Effector memory CD4-positive, alpha-beta T cell (primary cell): ENCODE data around the gene MOV10L1.

Source experiments
- DNase-seq, 3 donors: peaks; one replicate each; pipeline ENCODE4 v3.0.0-alpha.2; 2020
- H3K27ac ChIP-seq: 2 replicates; pipeline ENCODE4 v1.7.0; 2013; ENCODE audit warnings: mild to moderate bottlenecking, low read length, moderate library complexity; ENCODE audit not compliant: insufficient read depth, poor library complexity, severe bottlenecking
- H3K27me3 ChIP-seq: replicated peaks from 2 replicates; pipeline ENCODE4 v1.7.0; 2013; ENCODE audit warnings: mild to moderate bottlenecking, low read length; ENCODE audit not compliant: insufficient read depth, control insufficient read depth, poor library complexity, severe bottlenecking
- H3K36me3 ChIP-seq: 2 replicates; pipeline ENCODE4 v1.7.0; 2013; ENCODE audit warnings: mild to moderate bottlenecking, low read length, moderate library complexity; ENCODE audit not compliant: control insufficient read depth, insufficient read depth
- H3K4me1 ChIP-seq: 2 replicates; pipeline ENCODE4 v1.7.0; 2013; ENCODE audit warnings: low read length, mild to moderate bottlenecking; ENCODE audit not compliant: control insufficient read depth, insufficient read depth, poor library complexity, severe bottlenecking
- H3K4me3 ChIP-seq: 2 replicates; pipeline ENCODE4 v1.7.0; 2013; ENCODE audit warnings: low read length, low read depth, mild to moderate bottlenecking; ENCODE audit not compliant: insufficient read depth, poor library complexity, severe bottlenecking
- H3K9me3 ChIP-seq: 2 replicates; pipeline ENCODE4 v1.7.0; 2013; ENCODE audit warnings: mild to moderate bottlenecking, low read length, moderate library complexity; ENCODE audit not compliant: control insufficient read depth

Gene MOV10L1

DNA sequence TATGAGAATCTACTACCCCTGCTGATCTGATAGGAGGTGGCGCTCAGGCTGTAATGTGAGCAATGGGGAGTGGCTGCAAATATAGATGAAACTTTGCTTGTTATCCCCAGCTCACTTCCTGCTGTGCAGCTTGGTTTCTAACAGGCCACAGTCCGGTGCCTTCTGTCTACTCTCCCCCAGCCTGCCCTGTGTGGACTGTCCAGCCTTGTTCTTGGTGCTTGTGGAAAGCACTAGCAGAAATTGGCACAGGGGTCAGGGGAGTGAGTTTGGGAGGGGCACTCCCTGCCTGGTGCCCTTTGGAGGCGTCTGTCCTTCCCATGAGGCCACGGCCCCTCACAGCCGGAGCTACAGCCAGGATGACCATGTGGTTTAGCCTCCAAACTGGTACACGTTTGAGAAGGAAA lies 14.3 kb downstream of the MOV10L1 start:
- H3K4me1 ChIP-seq: no peaks in the 10 kb centered on the region
- no peaks in the 10 kb centered on the region for H3K9me3 ChIP-seq
- H3K27ac ChIP-seq: no peak overlapping the region
- no peak overlapping the region for H3K4me3 ChIP-seq
- peaks cover 3% of the 10 kb centered on the region for H3K27me3 ChIP-seq
- DNase-seq: no peak
- H3K36me3 ChIP-seq: no peaks in the 10 kb centered on the region

DNA sequence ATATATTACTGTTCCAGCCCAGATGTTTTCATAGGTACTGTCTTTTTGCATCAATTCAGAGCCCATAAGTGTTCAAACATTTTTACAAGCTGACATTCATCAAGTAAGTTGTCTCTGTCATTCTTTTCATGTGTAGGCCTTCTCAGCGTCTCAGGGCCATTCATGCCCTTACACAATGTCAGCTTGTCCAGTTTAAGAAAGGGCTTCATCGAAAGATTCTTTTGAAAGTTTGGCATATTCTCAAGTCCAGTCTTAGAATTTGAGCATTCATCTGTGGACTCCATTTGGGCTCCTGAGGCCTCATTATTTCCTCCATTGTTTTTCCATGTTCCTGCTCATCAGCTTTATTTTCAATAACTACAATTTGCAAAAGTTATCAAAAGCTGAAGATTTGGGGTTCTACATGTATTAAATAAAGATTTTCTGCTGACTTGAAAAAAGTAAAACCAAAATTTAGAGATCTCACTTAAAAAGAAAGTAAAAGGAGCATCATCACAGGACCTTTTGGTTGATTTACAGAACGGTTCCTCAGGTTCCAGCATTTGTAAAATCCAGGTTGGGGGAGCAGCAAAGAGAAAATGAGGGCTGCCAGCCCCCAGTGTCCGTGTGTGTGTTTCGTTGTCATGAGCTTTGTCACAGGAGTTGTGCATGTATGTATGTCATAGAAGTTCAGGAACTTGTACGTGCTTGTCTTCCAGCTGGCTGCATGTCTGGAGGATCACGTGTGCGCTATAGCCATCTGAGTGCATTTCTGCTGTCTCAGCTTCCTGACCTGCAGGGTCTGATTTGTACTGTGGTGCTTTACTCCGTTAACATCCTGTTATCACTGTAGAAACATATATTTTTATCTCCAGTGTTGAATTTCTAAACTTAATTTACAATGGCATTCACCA lies 15.6 kb downstream of the MOV10L1 start:
- H3K27ac ChIP-seq: no peak overlapping the region
- no peaks in the 10 kb centered on the region for H3K4me1 ChIP-seq
- H3K9me3 ChIP-seq: no peaks in the 10 kb centered on the region
- DNase-seq: no peak
- H3K27me3 ChIP-seq: peaks cover 3% of the 10 kb centered on the region
- H3K4me3 ChIP-seq: peak overlapping the region; percentile 14
- no peaks in the 10 kb centered on the region for H3K36me3 ChIP-seq

DNA sequence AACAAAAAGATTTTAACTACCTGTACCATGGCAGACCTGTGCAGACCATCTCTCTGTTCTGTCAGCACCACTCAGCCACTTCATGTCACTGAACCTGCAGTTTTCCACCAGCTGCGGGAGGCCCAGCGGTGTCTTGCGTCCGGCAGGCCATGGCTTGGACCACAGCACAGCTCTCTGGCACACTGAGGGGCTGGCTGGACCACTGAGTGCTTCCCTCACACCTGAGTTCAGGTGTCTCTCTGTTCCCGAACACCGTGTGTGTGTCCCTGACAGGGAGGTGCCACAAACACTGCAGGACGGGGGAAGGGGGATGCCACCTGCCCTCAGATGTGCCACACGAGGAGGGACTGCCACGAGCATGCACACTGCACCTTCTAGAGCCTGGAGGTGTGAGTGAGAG lies 17.7 kb downstream of the MOV10L1 start:
- Histone ChIP-seq H3K9me3 (no peaks in the 10 kb centered on the region), H3K4me1 (no peaks in the 10 kb centered on the region), H3K27ac (no peak overlapping the region), H3K36me3 (no peaks in the 10 kb centered on the region), H3K4me3 (no peak overlapping the region), H3K27me3 (no peaks in the 10 kb centered on the region)
- DNase-seq: no peak

DNA sequence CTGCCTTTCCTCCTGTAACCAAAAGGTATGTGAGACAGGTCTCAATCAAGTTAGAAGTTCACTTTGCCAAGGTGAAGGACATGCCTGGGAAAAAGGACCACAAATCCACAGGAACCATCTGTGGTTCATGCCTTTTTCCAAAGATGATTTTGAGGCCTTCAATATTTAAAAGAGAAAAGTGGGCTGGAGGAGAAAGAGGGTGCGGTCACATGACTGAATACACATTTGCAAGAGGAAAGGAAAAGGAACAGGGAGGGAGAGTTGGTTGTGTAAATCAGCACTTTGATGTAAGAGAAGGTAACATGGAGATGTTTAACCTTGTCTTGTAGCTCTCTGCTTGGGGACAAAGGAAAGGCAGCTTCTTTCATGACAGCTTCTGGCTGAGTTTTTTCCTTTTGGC lies 21.2 kb downstream of the MOV10L1 start:
- no peak overlapping the region for H3K4me3 ChIP-seq
- no peaks in the 10 kb centered on the region for H3K36me3 ChIP-seq
- no peaks in the 10 kb centered on the region for H3K27me3 ChIP-seq
- no peak overlapping the region for H3K27ac ChIP-seq
- H3K4me1 ChIP-seq: no peaks in the 10 kb centered on the region
- no peaks in the 10 kb centered on the region for H3K9me3 ChIP-seq
- DNase-seq: no peak

DNA sequence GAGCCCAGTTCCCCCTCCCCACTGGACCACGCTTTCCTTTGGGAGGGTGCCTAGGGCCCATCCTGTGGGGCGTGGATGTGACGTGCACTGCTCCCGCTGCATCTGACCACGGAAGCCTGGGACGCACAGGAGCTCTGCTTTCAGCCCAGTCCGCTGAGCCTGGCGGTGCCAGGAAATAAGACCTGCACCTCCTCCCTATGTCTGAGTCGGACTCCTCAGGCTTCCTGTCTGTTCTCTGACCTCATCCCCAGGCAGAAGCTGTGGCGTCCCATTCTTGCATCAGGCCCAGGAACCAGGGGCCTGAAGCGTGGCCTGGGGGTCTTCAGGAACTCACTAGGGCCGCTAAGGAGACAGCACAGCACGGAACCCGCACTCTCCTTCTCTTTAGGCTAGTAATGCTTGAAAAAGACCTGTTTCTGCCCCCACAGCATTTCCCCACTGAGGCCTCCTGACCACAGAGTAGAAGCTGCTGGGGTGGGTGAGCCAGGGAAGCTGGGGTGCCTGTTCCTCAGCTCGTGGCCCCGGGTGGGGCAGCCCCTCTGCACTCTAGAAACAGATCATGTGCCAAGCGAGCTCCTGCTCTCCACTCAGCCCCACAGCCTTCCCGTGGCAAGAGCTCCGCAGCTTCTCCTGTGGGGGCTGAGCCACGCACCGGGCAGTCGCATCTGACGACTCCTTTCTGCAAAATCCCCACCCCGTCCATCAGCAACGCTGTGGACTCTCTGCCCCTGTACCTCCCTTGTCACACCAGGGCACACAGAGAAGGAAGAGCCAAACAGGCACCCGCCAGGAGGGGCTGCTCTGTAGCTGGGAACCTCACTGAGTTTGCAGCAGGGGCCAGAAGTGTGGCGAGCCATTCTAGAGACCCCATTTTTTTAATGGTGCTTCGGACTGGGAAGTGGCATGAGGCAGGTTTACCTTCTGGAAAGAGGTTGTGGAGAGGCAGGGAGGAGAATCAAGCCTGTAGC lies 22.6 kb downstream of the MOV10L1 start:
- Histone ChIP-seq H3K27me3 (no peaks in the 10 kb centered on the region), H3K4me3 (no peak overlapping the region), H3K27ac (no peak overlapping the region), H3K4me1 (no peaks in the 10 kb centered on the region), H3K9me3 (no peaks in the 10 kb centered on the region), H3K36me3 (no peaks in the 10 kb centered on the region)
- DNase-seq: no peak

DNA sequence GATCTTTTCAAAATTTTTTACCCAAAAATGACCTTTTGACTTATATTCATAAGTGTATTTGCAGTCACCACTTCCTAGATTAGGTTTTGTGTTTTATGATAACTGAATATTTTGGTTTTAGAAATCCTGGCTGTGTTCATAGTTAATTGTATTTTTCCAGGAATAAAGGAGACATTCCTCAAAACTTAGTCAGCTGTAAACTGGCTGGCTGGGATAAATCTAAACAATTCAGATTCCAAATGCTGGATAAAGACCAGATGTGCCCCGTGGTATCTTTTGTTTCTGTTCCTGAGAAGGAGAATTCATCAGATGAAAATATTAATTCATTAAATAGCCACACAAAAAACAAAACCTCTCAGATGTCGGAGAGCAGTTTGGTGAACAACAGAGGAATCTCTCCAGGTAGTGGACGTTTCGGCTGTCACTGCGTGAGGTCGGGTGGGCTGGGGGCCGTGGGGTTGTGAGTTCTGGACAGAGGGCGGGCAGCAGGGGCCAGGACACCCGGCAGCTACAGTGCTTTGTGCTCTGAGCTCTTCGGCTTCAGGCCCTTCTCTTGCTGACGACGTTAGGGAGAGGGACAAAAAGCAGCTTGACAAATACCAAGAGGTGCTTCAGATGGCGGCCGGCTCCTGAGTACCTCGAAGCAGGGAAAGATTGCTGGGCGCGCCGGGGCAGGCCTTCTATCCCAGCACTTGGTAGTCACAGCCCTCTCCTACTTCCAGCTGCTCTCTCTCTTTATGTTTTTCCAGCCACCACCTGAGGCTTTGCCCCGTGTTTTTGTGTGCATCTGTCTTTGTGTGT lies 24.6 kb downstream of the MOV10L1 start:
- Histone ChIP-seq H3K4me3 (no peak overlapping the region), H3K9me3 (no peaks in the 10 kb centered on the region), H3K27ac (no peak overlapping the region), H3K36me3 (no peaks in the 10 kb centered on the region), H3K4me1 (no peaks in the 10 kb centered on the region), H3K27me3 (no peaks in the 10 kb centered on the region)
- no peak for DNase-seq

DNA sequence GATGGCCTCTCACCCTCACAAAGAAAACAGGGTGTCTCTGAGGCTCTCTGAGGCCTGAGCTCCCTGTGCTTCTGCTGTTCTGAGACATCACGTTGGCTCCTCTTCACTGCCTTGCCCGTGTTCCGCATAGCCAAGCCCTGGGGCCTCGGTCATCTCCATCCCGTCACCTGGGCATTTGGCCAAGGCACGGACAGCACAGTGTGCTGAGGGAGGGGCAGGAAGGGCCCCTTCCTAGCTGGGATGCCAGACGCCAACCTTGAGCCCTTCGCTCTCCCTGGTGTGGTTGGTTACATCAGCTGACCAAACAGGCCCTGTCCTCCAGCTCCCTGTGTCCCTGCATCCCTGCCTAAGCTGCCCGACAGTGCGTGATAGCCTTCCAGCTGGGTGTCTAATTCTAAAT lies 25.9 kb downstream of the MOV10L1 start:
- no peak overlapping the region for H3K4me3 ChIP-seq
- no peak for DNase-seq
- H3K9me3 ChIP-seq: no peaks in the 10 kb centered on the region
- no peak overlapping the region for H3K27ac ChIP-seq
- H3K27me3 ChIP-seq: no peaks in the 10 kb centered on the region
- no peaks in the 10 kb centered on the region for H3K36me3 ChIP-seq
- no peaks in the 10 kb centered on the region for H3K4me1 ChIP-seq

DNA sequence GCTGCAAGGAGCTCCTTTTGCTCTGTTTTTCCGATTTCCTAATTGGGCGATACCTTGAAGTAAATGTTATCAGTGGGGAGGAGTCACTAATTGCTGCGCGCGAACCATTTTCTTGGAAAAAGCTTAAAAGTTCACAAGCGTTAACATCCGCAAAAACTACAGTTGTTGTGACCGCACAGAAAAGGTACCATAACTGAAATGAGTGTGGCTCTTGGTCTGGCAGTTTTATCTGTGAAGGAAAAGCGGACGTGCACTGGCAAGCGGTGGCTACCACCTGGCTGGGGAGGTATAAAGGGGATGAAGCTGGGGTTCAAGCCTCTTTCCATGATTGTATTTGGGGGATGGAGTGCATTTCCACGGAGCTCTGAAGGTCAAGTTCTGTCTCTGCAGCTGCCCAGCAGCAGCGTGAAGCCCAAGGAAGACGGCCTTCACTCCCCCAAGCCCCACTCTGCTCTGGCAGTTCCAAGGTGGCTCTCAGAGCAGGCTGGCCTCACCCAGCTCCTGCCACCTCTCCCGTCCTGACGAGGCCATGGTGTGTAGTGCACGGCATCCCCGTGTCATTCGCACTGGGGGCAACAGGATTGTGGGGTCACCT lies 27.5 kb downstream of the MOV10L1 start:
- Histone ChIP-seq H3K36me3 (no peaks in the 10 kb centered on the region), H3K27ac (no peak overlapping the region), H3K4me3 (no peak overlapping the region), H3K27me3 (no peaks in the 10 kb centered on the region), H3K4me1 (no peaks in the 10 kb centered on the region), H3K9me3 (no peaks in the 10 kb centered on the region)
- no peak for DNase-seq

DNA sequence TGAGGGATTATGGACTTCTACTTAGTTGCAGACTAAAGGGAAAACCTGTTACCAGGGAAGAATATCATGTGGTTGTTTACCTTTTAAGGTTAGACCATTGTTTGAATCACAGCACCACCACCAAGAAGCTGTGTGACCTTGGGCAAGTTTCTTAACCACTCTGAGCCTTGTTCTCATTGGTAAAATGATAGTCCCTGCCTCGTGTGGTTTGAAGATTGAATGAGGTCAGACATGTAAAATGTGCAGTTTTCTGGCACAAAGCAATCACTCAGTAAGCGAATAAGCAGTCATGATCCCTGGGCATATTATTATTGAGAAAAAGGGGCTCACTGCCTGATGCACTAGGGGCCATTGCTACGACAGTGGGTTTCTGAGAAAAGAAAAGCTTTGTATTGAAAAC lies 28.3 kb downstream of the MOV10L1 start:
- no peaks in the 10 kb centered on the region for H3K27me3 ChIP-seq
- no peaks in the 10 kb centered on the region for H3K4me1 ChIP-seq
- H3K9me3 ChIP-seq: no peaks in the 10 kb centered on the region
- H3K27ac ChIP-seq: no peak overlapping the region
- no peaks in the 10 kb centered on the region for H3K36me3 ChIP-seq
- no peak for DNase-seq
- H3K4me3 ChIP-seq: no peak overlapping the region
